CD8-positive, alpha-beta memory T cell (primary cell): ENCODE results near the gene ANKS6. TPM values are rescaled to one million over a fixed set of nuclear protein-coding genes. Genes with fewer than 3 reads are reported as not detected.

ENCODE experiments used
- CTCF ChIA-PET: fragments of 350-600 bp; sonication (Branson Sonifier 250); formaldehyde crosslinking; loops from one replicate; lab custom pipeline; 2021; ENCODE audit warnings: antibody characterized with exemption; lab: Charles Lee
- POLR2A ChIA-PET: fragments of 350-600 bp; sonication (Branson Sonifier 250); formaldehyde crosslinking; loops from one replicate; lab custom pipeline; 2021; ENCODE audit warnings: antibody characterized with exemption; lab: Charles Lee
- DNase-seq, 5 donors: peaks; one replicate each; pipeline versions ENCODE4 v3.0.0 to v3.0.0-alpha.2; 2020 to 2022; ENCODE audit warnings: mixed read lengths in 1 of 5
- H3K27ac ChIP-seq: one replicate; pipeline ENCODE4 v1.7.0; 2013; ENCODE audit warnings: low read depth, mild to moderate bottlenecking, low read length, moderate library complexity
- H3K27me3 ChIP-seq: 2 replicates; pipeline ENCODE4 v1.7.0; 2013; ENCODE audit warnings: low read length, mild to moderate bottlenecking; ENCODE audit not compliant: insufficient read depth, poor library complexity, severe bottlenecking
- H3K36me3 ChIP-seq: 2 replicates; pipeline ENCODE4 v1.7.0; 2013; ENCODE audit warnings: mild to moderate bottlenecking, low read length, moderate library complexity; ENCODE audit not compliant: insufficient read depth
- H3K4me1 ChIP-seq: 2 replicates; pipeline ENCODE4 v1.7.0; 2013; ENCODE audit warnings: mild to moderate bottlenecking, low read length, moderate library complexity; ENCODE audit not compliant: insufficient read depth
- H3K4me3 ChIP-seq: 2 replicates; pipeline ENCODE4 v1.7.0; 2013; ENCODE audit warnings: mild to moderate bottlenecking, low read length
- H3K9me3 ChIP-seq: 2 replicates; pipeline ENCODE4 v1.7.0; 2013; ENCODE audit warnings: mild to moderate bottlenecking, low read length
- H3K27ac Mint-ChIP-seq, 8 donors: one replicate each; pipeline ENCODE4 v1.8.0; 2020 to 2021; ENCODE audit warnings: mixed read lengths in 8 of 8, mild to moderate bottlenecking in 6 of 8, inconsistent platforms in 3 of 8, moderate library complexity in 3 of 8
- H3K27me3 Mint-ChIP-seq, 2 donors: one replicate each; pipeline ENCODE4 v1.8.0; 2020 to 2021; ENCODE audit warnings: mixed read lengths in 2 of 2, mild to moderate bottlenecking in 1 of 2, moderate library complexity in 1 of 2
- H3K36me3 Mint-ChIP-seq, 3 donors: one replicate each; pipeline ENCODE4 v1.8.0; 2020 to 2021; ENCODE audit warnings: mixed read lengths in 3 of 3, inconsistent platforms in 1 of 3, mild to moderate bottlenecking in 1 of 3
- H3K4me1 Mint-ChIP-seq, 3 donors: one replicate each; pipeline ENCODE4 v1.8.0; 2020 to 2021; ENCODE audit warnings: mixed read lengths in 3 of 3, inconsistent platforms in 1 of 3, mild to moderate bottlenecking in 1 of 3
- H3K4me3 Mint-ChIP-seq, 7 donors: one replicate each; pipeline ENCODE4 v1.8.0; 2020 to 2021; ENCODE audit warnings: mixed read lengths in 7 of 7, mild to moderate bottlenecking in 6 of 7, moderate library complexity in 4 of 7, inconsistent platforms in 2 of 7
- H3K9me3 Mint-ChIP-seq, 5 donors: one replicate each; pipeline ENCODE4 v1.8.0; 2020 to 2022; ENCODE audit warnings: mixed read lengths in 5 of 5, mild to moderate bottlenecking in 3 of 5, moderate library complexity in 2 of 5, inconsistent platforms in 1 of 5
- polyA plus RNA-seq: library from polyadenylated mRNA; unstranded; fragments of 300-500 nt; fragmentation: Illumina TruSeq; gene quantifications from one replicate; pipeline ENCODE4 v1.2.3, GENCODE V29; 2021
- total RNA-seq, 2 experiments: library from RNA; stranded (reverse); gene quantifications; one replicate each; pipeline ENCODE4 v1.2.3, GENCODE V29; 2021

ANKS6 gene
- total and polyA plus RNA-seq, 3 experiments from 2014 or later: 9.0 to 17.5 (median 16.8) TPM

DNA sequence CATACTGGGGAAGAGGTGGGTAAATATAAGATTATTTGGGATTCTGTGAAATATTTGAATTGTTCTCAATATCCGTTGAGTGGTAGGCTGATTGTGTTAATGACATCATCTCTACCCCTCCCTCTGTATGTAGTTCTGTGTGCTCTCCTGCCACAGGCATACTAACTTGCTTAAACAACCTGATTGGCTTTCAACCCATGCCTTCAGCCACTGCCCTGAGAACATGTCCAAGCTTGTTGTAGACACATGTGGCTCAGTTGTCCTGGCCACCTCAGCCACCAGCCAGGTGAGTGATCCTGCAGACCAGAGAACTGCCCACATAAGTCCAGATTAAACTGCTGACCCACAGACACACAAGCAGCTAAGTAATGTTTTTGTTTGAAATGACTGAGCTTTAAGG lies 31.1 kb downstream of the ANKS6 start:
- H3K4me3 ChIP-seq: no peak overlapping the region
- POLR2A ChIA-PET: no interaction called here
- H3K9me3 ChIP-seq: no peaks in the 10 kb centered on the region
- Mint-ChIP-seq H3K4me3 (no peak overlapping the region), H3K36me3 (peaks cover 14 to 62% (median 47%) of the 10 kb centered on the region in 3 donors), H3K9me3 (no peaks in the 10 kb centered on the region), H3K27ac (no peak overlapping the region), H3K4me1 (no peaks in the 10 kb centered on the region), H3K27me3 (no peaks in the 10 kb centered on the region)
- H3K27ac ChIP-seq: no peak overlapping the region
- H3K27me3 ChIP-seq: no peaks in the 10 kb centered on the region
- no peaks in the 10 kb centered on the region for H3K36me3 ChIP-seq
- CTCF ChIA-PET: interaction anchor here (1.7 kb wide), 1 partner anchor 11 kb away, joined by 3 read pairs; no protein-coding TSS in a partner anchor
- no peaks in the 10 kb centered on the region for H3K4me1 ChIP-seq
- DNase-seq: no peak

DNA sequence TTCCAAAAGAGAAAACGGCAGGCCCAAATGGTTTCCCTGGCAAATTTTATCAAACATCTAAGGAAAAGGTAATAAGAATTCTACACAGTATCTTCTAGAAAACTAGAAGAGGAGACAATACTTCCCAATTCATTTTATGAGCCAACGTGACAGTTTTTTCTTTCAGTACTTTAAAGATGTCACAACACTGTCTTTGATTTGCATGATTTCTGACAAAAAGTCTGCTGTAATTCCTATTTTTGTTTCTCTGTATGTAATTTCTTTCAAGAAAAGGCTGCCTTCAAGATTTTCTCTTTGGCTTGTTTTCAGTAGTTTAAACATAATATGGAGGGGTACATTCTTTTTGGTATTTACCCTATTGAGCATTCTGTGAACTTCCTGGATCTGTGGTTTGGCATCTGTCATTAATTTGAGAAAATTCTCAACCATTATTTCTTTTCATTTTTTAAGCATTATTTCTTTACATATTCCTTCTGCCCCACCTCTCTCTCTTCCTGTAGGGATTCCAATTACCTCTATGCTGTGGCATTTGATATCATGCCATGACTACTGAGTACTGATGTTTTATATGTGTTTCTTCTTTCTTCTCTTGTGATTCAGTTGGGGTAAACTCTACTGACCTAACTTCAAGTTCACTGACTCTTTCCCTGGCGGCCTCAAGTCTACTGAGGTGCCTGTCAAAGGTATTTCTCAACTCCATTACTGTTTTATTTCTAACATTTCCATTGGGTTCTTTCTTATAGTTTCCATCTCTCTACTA lies 32.2 kb downstream of the ANKS6 start:
- CTCF ChIA-PET: no interaction called here
- no peaks in the 10 kb centered on the region for H3K4me1 Mint-ChIP-seq
- no peak overlapping the region for H3K27ac Mint-ChIP-seq
- Histone ChIP-seq H3K9me3 (no peaks in the 10 kb centered on the region), H3K4me1 (no peaks in the 10 kb centered on the region), H3K27ac (no peak overlapping the region), H3K27me3 (no peaks in the 10 kb centered on the region), H3K36me3 (no peaks in the 10 kb centered on the region), H3K4me3 (no peak overlapping the region)
- H3K36me3 Mint-ChIP-seq: peaks cover 13 to 62% (median 43%) of the 10 kb centered on the region in 3 donors
- DNase-seq: no peak
- POLR2A ChIA-PET: no interaction called here
- H3K4me3 Mint-ChIP-seq: no peak overlapping the region
- peaks cover 0 to 2% of the 10 kb centered on the region in 2 donors for H3K27me3 Mint-ChIP-seq
- peaks cover 0 to under 1% (median 0%) of the 10 kb centered on the region in 5 donors for H3K9me3 Mint-ChIP-seq

DNA sequence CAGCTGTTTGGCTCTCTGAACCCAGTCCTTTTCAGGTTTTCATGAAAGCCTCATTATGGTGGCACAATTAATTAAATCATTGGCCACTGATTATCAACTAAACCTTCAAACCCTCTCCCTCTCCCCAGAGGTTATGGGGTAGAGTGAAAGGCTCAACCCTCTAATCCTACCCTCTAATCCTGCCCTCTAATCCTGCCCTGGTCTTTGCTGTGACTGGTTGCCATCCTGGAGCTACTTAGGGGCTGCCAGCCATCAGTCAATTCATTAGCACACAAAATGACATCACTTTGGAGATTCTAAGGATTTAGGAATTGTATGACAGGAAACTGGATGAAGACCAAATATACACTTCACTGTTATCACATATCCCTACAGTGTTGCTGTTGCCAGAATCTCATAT lies 36.1 kb downstream of the ANKS6 start:
- H3K4me3 ChIP-seq: no peak overlapping the region
- no peak overlapping the region for H3K4me3 Mint-ChIP-seq
- H3K27me3 Mint-ChIP-seq: peaks cover 0 to 2% of the 10 kb centered on the region in 2 donors

DNA sequence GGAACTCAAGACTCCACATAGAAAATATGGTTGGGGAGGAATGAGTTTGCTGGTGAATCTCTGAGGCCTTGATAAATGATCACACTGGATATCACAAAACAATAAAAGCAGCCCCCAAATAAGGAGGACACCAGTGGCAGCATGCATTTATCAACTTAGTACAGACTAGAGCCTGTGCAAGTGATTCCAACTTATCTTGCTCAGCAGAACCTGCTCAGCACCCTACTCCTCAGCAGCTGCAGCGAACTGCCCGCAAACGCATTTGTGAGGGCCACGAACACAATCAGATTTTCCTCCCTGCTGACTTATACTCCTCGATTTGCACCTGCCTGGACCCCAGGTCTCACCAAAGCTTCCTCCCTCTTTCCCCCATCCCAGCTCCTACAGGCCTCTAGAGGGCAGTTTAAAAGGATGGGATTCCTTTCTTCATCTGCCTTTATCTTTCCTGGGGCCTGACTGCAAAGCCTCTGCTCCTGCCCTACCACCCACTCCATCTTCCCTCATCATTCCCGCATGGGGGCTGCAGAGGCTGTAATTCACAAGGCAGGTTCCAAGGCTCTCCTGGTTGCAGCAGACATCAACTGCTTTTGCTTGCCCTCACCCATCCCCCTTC lies 41.2 kb downstream of the ANKS6 start:
- CTCF ChIA-PET: no interaction called here

More for the DNA sequence above, 36.1 kb downstream of the ANKS6 start:
- Histone ChIP-seq H3K27ac (no peak overlapping the region), H3K4me1 (no peaks in the 10 kb centered on the region), H3K9me3 (no peaks in the 10 kb centered on the region), H3K36me3 (peaks cover 6% of the 10 kb centered on the region), H3K27me3 (no peaks in the 10 kb centered on the region)
- H3K9me3 Mint-ChIP-seq: peaks cover 0 to 12% (median 0%) of the 10 kb centered on the region in 5 donors
- DNase-seq: no peak
- no peak overlapping the region for H3K27ac Mint-ChIP-seq
- ChIA-PET POLR2A (no interaction called here), CTCF (no interaction called here)
- no peaks in the 10 kb centered on the region for H3K4me1 Mint-ChIP-seq
- H3K36me3 Mint-ChIP-seq: peaks cover 22 to 67% (median 47%) of the 10 kb centered on the region in 3 donors

DNA sequence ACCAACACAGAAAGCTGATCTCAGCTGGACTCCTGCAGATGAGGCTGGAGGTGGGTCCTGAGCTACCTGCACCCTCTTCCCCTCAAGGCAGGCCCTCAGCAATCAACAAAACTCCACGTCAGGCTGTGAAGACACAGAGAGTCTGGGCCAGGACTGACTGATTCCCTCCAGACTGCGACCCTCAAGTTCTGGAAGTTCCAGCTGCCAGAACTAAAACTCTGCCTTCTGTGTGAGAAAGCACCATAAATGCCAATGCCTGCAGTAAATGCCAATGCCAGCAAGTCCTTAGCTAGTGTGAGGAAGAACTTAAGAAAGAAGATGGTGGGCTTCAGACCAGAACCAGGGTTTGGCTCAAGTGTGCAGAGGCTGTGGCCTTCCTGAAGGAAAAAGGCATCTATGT lies 45.1 kb downstream of the ANKS6 start:
- Mint-ChIP-seq H3K27me3 (no peaks in the 10 kb centered on the region), H3K27ac (no peak overlapping the region)

More for the DNA sequence above, 41.2 kb downstream of the ANKS6 start:
- Histone ChIP-seq H3K9me3 (no peaks in the 10 kb centered on the region), H3K4me1 (no peaks in the 10 kb centered on the region), H3K4me3 (no peak overlapping the region), H3K27ac (no peak overlapping the region), H3K27me3 (no peaks in the 10 kb centered on the region), H3K36me3 (peaks cover 8% of the 10 kb centered on the region)
- H3K27me3 Mint-ChIP-seq: peaks cover 0 to 2% of the 10 kb centered on the region in 2 donors
- H3K4me3 Mint-ChIP-seq: no peak overlapping the region
- H3K27ac Mint-ChIP-seq: peak overlapping the region in 1 of 8 donors; percentile 35
- peaks cover 0 to 12% (median 0%) of the 10 kb centered on the region in 5 donors for H3K9me3 Mint-ChIP-seq
- H3K36me3 Mint-ChIP-seq: peaks cover 34 to 82% (median 38%) of the 10 kb centered on the region in 3 donors
- no peak for DNase-seq
- no peaks in the 10 kb centered on the region for H3K4me1 Mint-ChIP-seq
- POLR2A ChIA-PET: no interaction called here

DNA sequence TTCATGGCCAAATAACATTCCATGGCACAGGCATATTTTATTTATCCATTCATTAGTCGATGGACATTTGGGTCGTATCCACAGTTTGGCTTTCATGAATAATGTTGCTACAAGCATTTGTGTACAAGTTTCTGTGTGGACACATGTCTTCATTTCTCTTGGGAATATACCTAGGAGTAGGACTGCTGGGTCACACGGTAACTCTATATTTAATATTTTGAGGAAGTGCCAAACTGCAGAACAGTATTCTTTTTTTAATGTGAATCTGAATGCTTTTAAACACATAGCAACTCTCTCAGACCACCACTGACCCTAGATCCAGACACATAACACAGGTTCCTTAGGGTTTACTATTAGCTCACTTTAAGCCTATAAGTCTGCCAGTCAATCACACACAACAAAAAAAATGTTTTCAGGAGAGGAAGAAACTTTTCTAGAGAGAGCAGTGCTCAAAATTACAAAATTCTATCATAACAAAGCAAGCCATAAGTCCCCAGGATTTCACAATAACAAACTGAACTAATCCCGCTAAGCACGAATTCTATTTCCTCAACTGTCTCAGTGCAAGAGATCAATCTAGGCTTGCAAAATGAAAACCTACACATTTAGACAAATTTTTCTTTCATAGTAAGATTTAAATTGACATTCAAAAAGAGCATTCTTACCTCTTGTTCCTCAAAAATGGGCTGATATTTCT lies 45.8 kb downstream of the ANKS6 start:
- Mint-ChIP-seq H3K4me1 (no peaks in the 10 kb centered on the region), H3K36me3 (peaks cover 32 to 77% (median 38%) of the 10 kb centered on the region in 3 donors), H3K4me3 (no peak overlapping the region), H3K27me3 (no peaks in the 10 kb centered on the region), H3K27ac (no peak overlapping the region), H3K9me3 (no peaks in the 10 kb centered on the region)
- ChIA-PET POLR2A (no interaction called here), CTCF (no interaction called here)
- no peaks in the 10 kb centered on the region for H3K4me1 ChIP-seq
- no peak for DNase-seq
- no peak overlapping the region for H3K4me3 ChIP-seq
- no peaks in the 10 kb centered on the region for H3K27me3 ChIP-seq
- H3K27ac ChIP-seq: no peak overlapping the region
- H3K9me3 ChIP-seq: no peaks in the 10 kb centered on the region
- peaks cover 10% of the 10 kb centered on the region for H3K36me3 ChIP-seq

More for the DNA sequence above, 45.1 kb downstream of the ANKS6 start:
- no peak overlapping the region for H3K4me3 ChIP-seq
- Mint-ChIP-seq H3K4me1 (no peaks in the 10 kb centered on the region), H3K9me3 (no peaks in the 10 kb centered on the region), H3K4me3 (no peak overlapping the region), H3K36me3 (peaks cover 35 to 77% (median 40%) of the 10 kb centered on the region in 3 donors)
- no peaks in the 10 kb centered on the region for H3K9me3 ChIP-seq
- no peak overlapping the region for H3K27ac ChIP-seq
- ChIA-PET POLR2A (no interaction called here), CTCF (no interaction called here)
- no peak for DNase-seq
- H3K4me1 ChIP-seq: no peaks in the 10 kb centered on the region
- no peaks in the 10 kb centered on the region for H3K27me3 ChIP-seq
- H3K36me3 ChIP-seq: peaks cover 8% of the 10 kb centered on the region

DNA sequence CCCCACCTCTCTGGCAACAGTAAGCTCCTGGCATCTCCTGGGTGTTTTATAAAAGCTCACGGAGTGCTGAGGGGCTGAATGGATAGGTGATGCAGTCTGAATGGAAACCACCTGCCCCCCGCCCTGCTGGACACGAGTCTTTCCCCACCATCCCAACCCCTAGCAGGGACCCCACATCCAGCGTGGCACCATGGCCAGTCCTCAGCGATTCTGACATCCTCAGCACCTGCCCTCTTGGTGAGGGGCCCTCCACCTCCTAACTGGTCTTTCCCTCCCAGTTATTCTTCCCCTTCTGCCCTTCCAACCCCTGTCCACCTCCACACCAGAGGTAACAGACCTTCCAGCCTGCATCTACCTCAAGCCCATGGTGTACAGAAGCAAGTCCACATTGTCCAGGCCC lies 48.9 kb downstream of the ANKS6 start:
- Histone ChIP-seq H3K36me3 (peaks cover 9% of the 10 kb centered on the region), H3K27ac (no peak overlapping the region), H3K9me3 (no peaks in the 10 kb centered on the region), H3K4me1 (no peaks in the 10 kb centered on the region), H3K27me3 (no peaks in the 10 kb centered on the region), H3K4me3 (no peak overlapping the region)
- CTCF ChIA-PET: no interaction called here
- Mint-ChIP-seq H3K27ac (peak overlapping the region in 1 of 8 donors; percentile 14), H3K4me1 (no peaks in the 10 kb centered on the region), H3K4me3 (no peak overlapping the region), H3K9me3 (no peaks in the 10 kb centered on the region), H3K27me3 (no peaks in the 10 kb centered on the region), H3K36me3 (peaks cover 31 to 74% (median 37%) of the 10 kb centered on the region in 3 donors)
- DNase-seq: no peak
- POLR2A ChIA-PET: no interaction called here

DNA sequence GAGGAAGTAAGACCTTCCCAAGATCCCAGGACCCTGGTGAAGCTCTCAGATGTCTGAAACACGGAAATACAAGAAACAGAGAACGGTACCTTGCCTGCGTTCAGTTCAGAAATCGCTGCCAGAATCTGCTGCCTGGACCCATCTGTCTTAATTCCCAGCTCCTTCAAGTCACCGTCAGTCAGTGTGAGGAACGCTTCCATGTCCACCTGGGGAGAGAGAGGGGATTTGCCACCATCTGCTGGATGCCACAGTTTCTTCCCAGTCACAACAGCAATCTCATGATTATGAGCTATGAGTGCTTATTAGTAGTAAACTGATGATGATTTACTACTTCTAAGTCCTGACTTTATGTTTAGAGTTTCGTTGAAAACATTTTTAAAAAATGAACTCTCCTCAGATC lies 50.9 kb downstream of the ANKS6 start:
- CTCF ChIA-PET: no interaction called here
- no peaks in the 10 kb centered on the region for H3K9me3 Mint-ChIP-seq
- H3K27ac ChIP-seq: no peak overlapping the region
- no peaks in the 10 kb centered on the region for H3K27me3 ChIP-seq
- peaks cover 7% of the 10 kb centered on the region for H3K36me3 ChIP-seq
- no peak overlapping the region for H3K27ac Mint-ChIP-seq
- POLR2A ChIA-PET: no interaction called here
- no peak overlapping the region for H3K4me3 ChIP-seq
- no peaks in the 10 kb centered on the region for H3K4me1 ChIP-seq
- DNase-seq: no peak
- no peaks in the 10 kb centered on the region for H3K4me1 Mint-ChIP-seq
- no peaks in the 10 kb centered on the region for H3K27me3 Mint-ChIP-seq
- peaks cover 27 to 63% (median 27%) of the 10 kb centered on the region in 3 donors for H3K36me3 Mint-ChIP-seq
- no peaks in the 10 kb centered on the region for H3K9me3 ChIP-seq
- H3K4me3 Mint-ChIP-seq: peak overlapping the region in 1 of 7 donors; percentile 62
